H54 (cell line): Measurements from ENCODE around the gene HIP1.
"Not testable (repeated sequence)": the region's sequence is repeated elsewhere in the genome, so short reads cannot be mapped to it uniquely, and the experiment has no call there.

Experiments used
- DNase-seq: peaks from one replicate; pipeline ENCODE4 v3.0.0; 2011; ENCODE audit warnings: low spot score, mixed read lengths; ENCODE audit not compliant: insufficient read length
- FAIRE-seq: peaks from 3 replicates; lab custom pipeline; 2011; peaks lifted over from hg19 to GRCh38; lab: Jason Lieb, UNC
- POLR2A ChIP-seq: IDR thresholded peaks from 2 replicates; pipeline ENCODE4 v1.6.1; 2011; ENCODE audit warnings: low read depth, mild to moderate bottlenecking, low read length

HIP1 gene

GRCh38 chr7:75599244-75599781 is 139.4 kb downstream of the HIP1 start:
- DNase-seq (no peak), FAIRE-seq (no peak)
- TF ChIP-seq POLR2A: no peak

GRCh38 chr7:75596727-75597614 is 141.8 kb downstream of the HIP1 start:
- DNase-seq (peak; percentile 66), FAIRE-seq (no peak)
- no peak for TF ChIP-seq POLR2A

GRCh38 chr7:75595766-75596165 is 143.0 kb downstream of the HIP1 start:
- no peak for FAIRE-seq
- DNase-seq: no peak
- no peak for TF ChIP-seq POLR2A

- FAIRE-seq, DNase-seq: not testable (repeated sequence)
These were observed 145.1 kb downstream of the HIP1 start for GRCh38 chr7:75593500-75594184.

- FAIRE-seq (no peak), DNase-seq (no peak)
- TF ChIP-seq POLR2A: no peak
These were observed 147.1 kb downstream of the HIP1 start for GRCh38 chr7:75591467-75592255.

GRCh38 chr7:75590373-75591005 is 148.3 kb downstream of the HIP1 start:
- no peak for TF ChIP-seq POLR2A
- no peak for DNase-seq
- no peak for FAIRE-seq

- no peak for TF ChIP-seq POLR2A
- FAIRE-seq: no peak
- no peak for DNase-seq
These were observed 154.4 kb downstream of the HIP1 start for GRCh38 chr7:75584354-75584753.

- no peak for DNase-seq
- no peak for TF ChIP-seq POLR2A
- no peak for FAIRE-seq
These were observed 155.5 kb downstream of the HIP1 start for GRCh38 chr7:75583255-75583654.

- TF ChIP-seq POLR2A: no peak
- DNase-seq: no peak
- no peak for FAIRE-seq
These were observed 158.8 kb downstream of the HIP1 start for GRCh38 chr7:75579899-75580298.

- DNase-seq: no peak
- TF ChIP-seq POLR2A: no peak
- FAIRE-seq: no peak
These were observed 160.7 kb downstream of the HIP1 start for GRCh38 chr7:75578081-75578480.

- FAIRE-seq (no peak), DNase-seq (no peak)
- no peak for TF ChIP-seq POLR2A
These were observed 163.1 kb downstream of the HIP1 start for GRCh38 chr7:75575488-75576121.

- FAIRE-seq: no peak
These were observed 165.2 kb downstream of the HIP1 start for GRCh38 chr7:75573477-75574019.

More at GRCh38 chr7:75573477-75574019, 165.2 kb downstream of the HIP1 start:
- TF ChIP-seq POLR2A: no peak
- DNase-seq: no peak
